H1 (cell line): Measurements from ENCODE around the gene PECR.

Experiments
- ATF2 ChIP-seq: IDR thresholded peaks from 2 replicates; pipeline ENCODE4 v1.6.1; 2012; ENCODE audit warnings: low read length, inconsistent platforms
- CBX8 ChIP-seq: fragments of 300-800, 300-1000 bp; sonication (generic); IDR thresholded peaks from 2 replicates; pipeline ENCODE4 v1.7.1; 2016; ENCODE audit warnings: low read depth, low read length, borderline replicate concordance
- CHD1 ChIP-seq: IDR thresholded peaks from 2 replicates; pipeline ENCODE4 v1.6.1; 2012; ENCODE audit warnings: low read depth, low read length, improper control_type of control experiment
- CTCF ChIP-seq, 3 experiments: IDR thresholded peaks; 1 replicate in 2 of 3; 2 replicates in 1 of 3; pipeline versions ENCODE4 v1.5.1 to v1.6.1; 2011; ENCODE audit warnings: low read length in 3 of 3, mild to moderate bottlenecking in 3 of 3, inconsistent platforms in 2 of 3, low read depth in 1 of 3, moderate library complexity in 1 of 3; ENCODE audit not compliant: insufficient read depth in 1 of 3; ENCODE audit errors: control extremely low read depth in 1 of 3
- EP300 ChIP-seq, 2 experiments: IDR thresholded peaks; 1 replicate in 1 of 2; 2 replicates in 1 of 2; pipeline ENCODE4 v1.6.1; 2011 to 2012; ENCODE audit warnings: low read depth in 2 of 2, low read length in 2 of 2, mild to moderate bottlenecking in 2 of 2, borderline replicate concordance in 1 of 2, inconsistent platforms in 1 of 2, moderate library complexity in 1 of 2
- KDM1A ChIP-seq: fragments of 200-600, 300-600 bp; sonication (generic); IDR thresholded peaks from 2 replicates; pipeline ENCODE4 v1.7.1; 2016; ENCODE audit warnings: mild to moderate bottlenecking, low read length, borderline replicate concordance
- POLR2A ChIP-seq, 2 experiments: IDR thresholded peaks; 1 replicate in 1 of 2; 2 replicates in 1 of 2; pipeline ENCODE4 v1.6.1; 2011; ENCODE audit warnings: low read depth in 2 of 2, low read length in 2 of 2, mild to moderate bottlenecking in 2 of 2; ENCODE audit errors: control extremely low read depth in 1 of 2
- POLR2AphosphoS5 ChIP-seq: IDR thresholded peaks from 2 replicates; pipeline ENCODE4 v1.6.1; 2011; ENCODE audit warnings: low read depth, low read length
- SIRT6 ChIP-seq: IDR thresholded peaks from one replicate; pipeline ENCODE4 v1.7.1; 2012; ENCODE audit warnings: low read length, inconsistent platforms
- ZNF274 ChIP-seq: IDR thresholded peaks from 2 replicates; pipeline ENCODE4 v1.7.0; 2012; ENCODE audit warnings: low read length, borderline replicate concordance; ENCODE audit errors: extremely low read depth
- TF ChIP-seq, protein P1 (sequence below): IDR thresholded peaks from 2 replicates; pipeline ENCODE4 v1.6.1; 2011; ENCODE audit warnings: low read length, improper control_type of control experiment

DNA sequence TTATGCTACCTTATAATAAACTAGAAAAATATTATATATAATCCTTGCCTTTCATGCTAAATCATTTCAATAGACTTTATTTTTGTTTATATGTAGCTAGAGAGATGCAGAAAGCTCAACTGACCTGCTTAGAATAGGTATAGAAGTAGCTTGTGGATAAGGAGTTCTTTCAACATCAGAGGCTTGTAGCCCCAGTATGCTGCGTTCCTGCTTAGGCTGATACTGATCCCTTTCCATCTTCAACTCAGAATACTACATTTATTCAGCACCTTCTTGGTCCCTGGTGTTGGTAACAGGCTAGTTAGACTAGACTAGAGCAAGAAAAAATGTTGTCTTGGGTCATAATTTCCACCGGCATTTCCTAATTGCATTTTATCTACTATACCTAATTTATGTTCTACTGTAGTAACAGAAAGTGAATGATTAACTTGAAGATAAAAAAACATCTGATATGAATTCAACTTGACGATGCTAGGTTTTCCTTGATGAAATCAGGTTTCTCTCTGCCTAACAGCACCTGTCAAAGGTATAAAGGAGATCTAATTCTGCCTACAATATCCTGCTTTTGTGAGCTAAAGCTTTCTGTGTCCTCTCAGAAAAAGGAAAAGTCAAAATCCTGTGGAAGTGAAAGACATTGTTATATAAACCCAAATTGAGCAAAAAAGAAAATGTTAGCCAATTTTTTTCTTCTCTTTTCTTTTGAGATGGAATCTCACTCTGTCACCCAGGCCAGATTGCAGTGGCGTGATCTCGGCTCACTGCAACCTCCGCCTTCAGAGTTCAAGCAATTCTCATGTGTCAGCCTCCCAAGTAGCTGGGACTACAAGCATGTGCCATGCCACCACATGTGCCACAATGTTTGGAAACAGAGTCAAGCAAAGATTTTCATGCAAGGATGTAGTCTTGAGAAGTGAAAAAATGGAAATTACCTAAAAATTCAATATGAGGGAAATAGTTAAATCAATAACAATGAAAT is 5.8 kb downstream of the PECR start:
- no peak for TF ChIP-seq CHD1
- no peak for TF ChIP-seq ZNF274
- TF ChIP-seq CTCF (IDR thresholded peaks at IDR 0.05; ENCODE audit: control extremely low read depth in 1 of 3, insufficient read depth in 1 of 3, low read depth in 1 of 3, low read length in 3 of 3), result no peak
- TF ChIP-seq POLR2A (IDR thresholded peaks at IDR 0.05; ENCODE audit: control extremely low read depth in 1 of 2, low read depth in 2 of 2, low read length in 2 of 2), result no peak
- no peak for TF ChIP-seq EP300 (IDR thresholded peaks at IDR 0.05; ENCODE audit: borderline replicate concordance in 1 of 2, low read depth in 2 of 2, low read length in 2 of 2)
- no peak for TF ChIP-seq SIRT6
- TF ChIP-seq KDM1A, result no peak
- TF ChIP-seq POLR2AphosphoS5, result no peak
- no peak for TF ChIP-seq ATF2
- TF ChIP-seq, protein P1, sequence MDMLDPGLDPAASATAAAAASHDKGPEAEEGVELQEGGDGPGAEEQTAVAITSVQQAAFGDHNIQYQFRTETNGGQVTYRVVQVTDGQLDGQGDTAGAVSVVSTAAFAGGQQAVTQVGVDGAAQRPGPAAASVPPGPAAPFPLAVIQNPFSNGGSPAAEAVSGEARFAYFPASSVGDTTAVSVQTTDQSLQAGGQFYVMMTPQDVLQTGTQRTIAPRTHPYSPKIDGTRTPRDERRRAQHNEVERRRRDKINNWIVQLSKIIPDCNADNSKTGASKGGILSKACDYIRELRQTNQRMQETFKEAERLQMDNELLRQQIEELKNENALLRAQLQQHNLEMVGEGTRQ, result no peak
- no peak for TF ChIP-seq CBX8
